Middle frontal gyrus (tissue), 1 donor: ENCODE measurements around the gene ATAD1.

ENCODE experiments used
- DNase-seq: peaks from one replicate; pipeline ENCODE4 v3.0.0-alpha.2; 2015; ENCODE audit warnings: low spot score; ENCODE audit errors: extremely low spot score

The ATAD1 gene

GRCh38 chr10:87715552-87716347, 102.3 kb downstream of the ATAD1 start:
- no peak for DNase-seq

GRCh38 chr10:87713707-87714106, 104.3 kb downstream of the ATAD1 start:
- no peak for DNase-seq

GRCh38 chr10:87712913-87713616, 105.0 kb downstream of the ATAD1 start:
- DNase-seq, result no peak

GRCh38 chr10:87707254-87707653, 110.8 kb downstream of the ATAD1 start:
- DNase-seq, result no peak

GRCh38 chr10:87706731-87707130, 111.3 kb downstream of the ATAD1 start:
- DNase-seq, result no peak

GRCh38 chr10:87705339-87705738, 112.7 kb downstream of the ATAD1 start:
- no peak for DNase-seq

GRCh38 chr10:87703771-87704170, 114.3 kb downstream of the ATAD1 start:
- no peak for DNase-seq

GRCh38 chr10:87702973-87703294, 115.1 kb downstream of the ATAD1 start:
- no peak for DNase-seq

- no peak for DNase-seq
Observed at GRCh38 chr10:87702260-87702972, 115.6 kb downstream of the ATAD1 start.
